ENCODE measurements around the gene SPAG17. TPM values are rescaled to one million over a fixed set of nuclear protein-coding genes. Genes with fewer than 3 reads are reported as not detected.

SPAG17 gene
- total and polyA plus RNA-seq, 2 of the 4 experiments (the other 2 are of a cell fraction) = 0.10 TPM; not detected in 1

- no peaks in the 10 kb centered on the region for H3K36me3 ChIP-seq (ENCODE audit: control insufficient read depth, insufficient read depth, low read length)
- no peak overlapping the region for H3K4me3 ChIP-seq (ENCODE audit: insufficient read depth, low read depth, low read length)
- no CpG with 5 or more reads among the region's 2 CpGs for WGBS, 2 experiments (ENCODE audit: extremely low coverage in 2 of 2, insufficient read length in 1 of 2)
- no peak overlapping the region for H2AK9ac ChIP-seq (replicated peaks; ENCODE audit: low read depth, low read length, poor library complexity)
- TF ChIP-seq NFE2L2 (IDR thresholded peaks at IDR 0.05; ENCODE audit: low read depth, low read length) (no peak), CEBPB (IDR thresholded peaks at IDR 0.05; ENCODE audit: low read depth, low read length) (no peak), ELK1 (IDR thresholded peaks at IDR 0.05; ENCODE audit: borderline replicate concordance, low read depth, low read length) (no peak), BHLHE40 (IDR thresholded peaks at IDR 0.05; ENCODE audit: low read depth, low read length) (no peak)
- BruUV-seq (replicated peaks) = no TSS peak
- no peaks in the 10 kb centered on the region; the same call in 1 of the 2 replicates for H3K27me3 ChIP-seq (ENCODE audit: control insufficient read depth, insufficient read depth, low read length)
- no peak overlapping the region for H3K56ac ChIP-seq (ENCODE audit: extremely low read depth, insufficient read depth, low read length)
- no peak overlapping the region for H2AFZ ChIP-seq (replicated peaks; ENCODE audit: low read length, poor library complexity)
- no peak overlapping the region for H3K18ac ChIP-seq (ENCODE audit: low read depth, low read length)
- no peak overlapping the region for H4K5ac ChIP-seq (ENCODE audit: low read depth, low read length)
- H3K4me2 ChIP-seq (ENCODE audit: low read depth, low read length) = no peak overlapping the region
- dilution Hi-C loops (cut with HindIII; ENCODE audit: low sequenced_read_pairs, unreplicated experiment) (no loop called here), in situ Hi-C loops (cut with MboI; ENCODE audit: low sequenced_read_pairs) (loop anchor here (10.0 to 25.0 kb wide), 3 partner anchors 83 to 1205 kb away; partner anchors contain the start of genes HAO2 and TBX15), intact Hi-C loops (cut with micrococcal nuclease) (no loop called here)
- no peak overlapping the region for H3K23ac ChIP-seq (ENCODE audit: low read depth, low read length)
- H4K91ac ChIP-seq (ENCODE audit: insufficient read depth, low read depth, low read length) = no peak overlapping the region
- ChIA-PET POLR2A (ENCODE audit: unreplicated experiment) (no interaction called here), CTCF (no interaction called here)
- H4K8ac ChIP-seq (ENCODE audit: low read depth in 2 of 2, low read length in 2 of 2) = no peak overlapping the region
- no peak overlapping the region for H2AK5ac ChIP-seq (ENCODE audit: low read depth, low read length)
- H3K27ac ChIP-seq (ENCODE audit: insufficient read depth, low read length) = no peak overlapping the region
- H2BK5ac ChIP-seq (ENCODE audit: low read depth, low read length, poor library complexity, severe bottlenecking) = no peak overlapping the region
- no peak for DNase-seq
- no peaks in the 10 kb centered on the region for H3K4me1 ChIP-seq (ENCODE audit: control insufficient read depth, insufficient read depth, low read length)
- no peak overlapping the region for H2BK20ac ChIP-seq (ENCODE audit: low read depth, low read length)
- H2BK120ac ChIP-seq (ENCODE audit: low read depth, low read length) = no peak overlapping the region
- H3K4ac ChIP-seq (ENCODE audit: low read depth, low read length) = no peak overlapping the region
- no peaks in the 10 kb centered on the region for H3K9me3 ChIP-seq (ENCODE audit: control insufficient read depth, insufficient read depth, low read length)
- H2BK15ac ChIP-seq (ENCODE audit: low read depth, low read length) = no peak overlapping the region
- no peak overlapping the region for H3K14ac ChIP-seq (replicated peaks; ENCODE audit: low read depth, low read length)
- H3K9me1 ChIP-seq (ENCODE audit: insufficient read depth, low read length) = no peaks in the 10 kb centered on the region
- no peaks in the 10 kb centered on the region for H4K20me1 ChIP-seq (ENCODE audit: insufficient read depth, low read length)
- no peak for ATAC-seq (ENCODE audit: low read depth)
- no peak overlapping the region for H3K9ac ChIP-seq (ENCODE audit: low read depth, low read length)
- no peaks in the 10 kb centered on the region for H3K79me1 ChIP-seq (ENCODE audit: low read depth in 1 of 2, low read length in 2 of 2)
These were observed 27.5 kb downstream of the SPAG17 start for GRCh38 chr1:118157506-118157905.

Measured in IMR-90 (cell line).